GM12872 (cell line): ENCODE results near the gene CTCF.

Experiments
- CTCF ChIP-seq: IDR thresholded peaks from 3 replicates; pipeline ENCODE4 v1.5.1; 2011; ENCODE audit warnings: low read depth, mild to moderate bottlenecking, low read length, moderate library complexity; ENCODE audit not compliant: insufficient read depth

Gene CTCF

GRCh38 chr16:67678354-67679023 is 116.2 kb downstream of the CTCF start:
- TF ChIP-seq CTCF: no peak

GRCh38 chr16:67679935-67680897 is 117.9 kb downstream of the CTCF start:
- TF ChIP-seq CTCF: no peak

GRCh38 chr16:67683767-67684166 is 121.4 kb downstream of the CTCF start:
- TF ChIP-seq CTCF: no peak

- no peak for TF ChIP-seq CTCF
Observed at GRCh38 chr16:67685388-67686112, 123.2 kb downstream of the CTCF start.
